HG02623 (cell line): Measurements from ENCODE around the gene GRK3.

Experiments
- ATAC-seq: cut with Tn5 transposase; IDR thresholded peaks from one replicate; pipeline ENCODE4 v1.9.1; 2021; ENCODE audit warnings: moderate library complexity; ENCODE audit not compliant: unreplicated experiment

GRK3 gene

GRCh38 chr22:25777870-25778269 is 213.4 kb downstream of the GRK3 start:
- ATAC-seq, result no peak
